HEK293 (cell line): ENCODE measurements around the gene ANTKMT.

ENCODE experiments used
- CTCF ChIA-PET: fragments of 350-600 bp; formaldehyde crosslinking; extraction: SDS; loops from one replicate; lab custom pipeline; 2021; ENCODE audit warnings: antibody characterized with exemption; lab: Yijun Ruan, JAX
- POLR2A ChIA-PET: fragments of 300-600 bp; formaldehyde crosslinking; extraction: SDS; loops from one replicate; lab custom pipeline; 2020; ENCODE audit warnings: antibody characterized with exemption, inconsistent platforms; lab: Yijun Ruan, JAX
- H3K27ac ChIP-seq: fragments of 200-500 bp; sonication (Bioruptor generic); 2 replicates; pipeline ENCODE4 v1.5.1; 2014; ENCODE audit warnings: low read depth, low read length, control low read depth, inconsistent platforms; ENCODE audit errors: extremely low read depth
- H3K36me3 ChIP-seq, 2 experiments: fragments of 200-500 bp in 1 of 2; sonication (Bioruptor generic) in 1 of 2; 1 replicate in 1 of 2; 2 replicates in 1 of 2; pipeline ENCODE4 v1.5.1; 2014 to 2017; ENCODE audit warnings: inconsistent platforms in 2 of 2, low read length in 2 of 2; ENCODE audit not compliant: control insufficient read depth in 2 of 2, insufficient read depth in 1 of 2
- H3K4me1 ChIP-seq: fragments of 200-500 bp; sonication (Bioruptor generic); 2 replicates; pipeline ENCODE4 v1.5.1; 2014; ENCODE audit warnings: mild to moderate bottlenecking, low read length, inconsistent platforms; ENCODE audit not compliant: control insufficient read depth, insufficient read depth
- H3K4me3 ChIP-seq: 2 replicates; pipeline ENCODE4 v1.5.1; 2011; ENCODE audit warnings: low read depth, mild to moderate bottlenecking, control low read depth, low read length, moderate library complexity
- H3K9me3 ChIP-seq: fragments of 200-500 bp; sonication (Bioruptor generic); 2 replicates; pipeline ENCODE4 v1.5.1; 2014; ENCODE audit warnings: low read depth, low read length, inconsistent platforms; ENCODE audit not compliant: control insufficient read depth, insufficient read depth
- KLF1 ChIP-seq: fragments of 450-650 bp; formaldehyde crosslinking; IDR thresholded peaks from 2 replicates; pipeline ENCODE4 v1.5.1; 2016; ENCODE audit warnings: missing biosample characterization, missing genetic modification characterization
- KLF8 ChIP-seq: fragments of 450-650 bp; formaldehyde crosslinking; IDR thresholded peaks from 2 replicates; pipeline ENCODE4 v1.5.1; 2016; ENCODE audit warnings: missing biosample characterization, missing genetic modification characterization
- REPIN1 ChIP-seq: fragments of 450-650 bp; formaldehyde crosslinking; IDR thresholded peaks from 2 replicates; pipeline ENCODE4 v1.5.1; 2017; ENCODE audit warnings: missing biosample characterization, missing genetic modification characterization, low read depth
- ZBTB26 ChIP-seq: fragments of 450-650 bp; formaldehyde crosslinking; optimal IDR thresholded peaks from 2 replicates; pipeline ENCODE3; 2016; ENCODE audit warnings: missing biosample characterization, mild to moderate bottlenecking, missing genetic modification characterization
- ZBTB8A ChIP-seq: fragments of 450-650 bp; formaldehyde crosslinking; IDR thresholded peaks from 2 replicates; pipeline ENCODE4 v1.5.1; 2016; ENCODE audit warnings: missing biosample characterization, missing genetic modification characterization
- ZNF138 ChIP-seq: fragments of 450-650 bp; formaldehyde crosslinking; IDR thresholded peaks from 2 replicates; pipeline ENCODE4 v1.5.1; 2016; ENCODE audit warnings: missing biosample characterization, missing genetic modification characterization, borderline replicate concordance
- ZNF157 ChIP-seq: fragments of 450-650 bp; formaldehyde crosslinking; IDR thresholded peaks from 2 replicates; pipeline ENCODE4 v1.5.1; 2016; ENCODE audit warnings: missing biosample characterization, missing genetic modification characterization
- ZNF223 ChIP-seq: fragments of 450-650 bp; formaldehyde crosslinking; IDR thresholded peaks from 2 replicates; pipeline ENCODE4 v1.5.1; 2016; ENCODE audit warnings: missing biosample characterization, missing genetic modification characterization
- ZNF24 ChIP-seq: fragments of 450-650 bp; formaldehyde crosslinking; IDR thresholded peaks from 2 replicates; pipeline ENCODE4 v1.5.1; 2016; ENCODE audit warnings: missing biosample characterization, missing genetic modification characterization
- ZNF280D ChIP-seq: fragments of 450-650 bp; formaldehyde crosslinking; IDR thresholded peaks from 2 replicates; pipeline ENCODE4 v1.5.1; 2016; ENCODE audit warnings: missing biosample characterization, missing genetic modification characterization
- ZNF302 ChIP-seq: fragments of 450-650 bp; formaldehyde crosslinking; IDR thresholded peaks from 2 replicates; pipeline ENCODE4 v1.5.1; 2016; ENCODE audit warnings: missing biosample characterization, missing genetic modification characterization, low read depth
- ZNF354C ChIP-seq: fragments of 450-650 bp; formaldehyde crosslinking; IDR thresholded peaks from 2 replicates; pipeline ENCODE4 v1.5.1; 2016; ENCODE audit warnings: missing biosample characterization, missing genetic modification characterization, low read depth, borderline replicate concordance
- ZNF362 ChIP-seq: fragments of 450-650 bp; formaldehyde crosslinking; IDR thresholded peaks from 2 replicates; pipeline ENCODE4 v1.5.1; 2016; ENCODE audit warnings: missing biosample characterization, missing genetic modification characterization
- ZNF426 ChIP-seq: fragments of 450-650 bp; formaldehyde crosslinking; IDR thresholded peaks from 2 replicates; pipeline ENCODE4 v1.5.1; 2017; ENCODE audit warnings: missing biosample characterization, missing genetic modification characterization, mild to moderate bottlenecking, inconsistent platforms, moderate library complexity
- ZNF48 ChIP-seq: fragments of 450-650 bp; formaldehyde crosslinking; IDR thresholded peaks from 2 replicates; pipeline ENCODE4 v1.5.1; 2016; ENCODE audit warnings: missing biosample characterization, missing genetic modification characterization
- ZNF555 ChIP-seq: fragments of 450-650 bp; formaldehyde crosslinking; conservative IDR thresholded peaks from 2 replicates; pipeline ENCODE4 v1.5.1; 2017; ENCODE audit warnings: missing biosample characterization, mild to moderate bottlenecking, missing genetic modification characterization, inconsistent platforms
- ZNF558 ChIP-seq: fragments of 450-650 bp; formaldehyde crosslinking; IDR thresholded peaks from 2 replicates; pipeline ENCODE4 v1.5.1; 2016; ENCODE audit warnings: missing biosample characterization, missing genetic modification characterization
- ZNF621 ChIP-seq: fragments of 450-650 bp; formaldehyde crosslinking; IDR thresholded peaks from 2 replicates; pipeline ENCODE4 v1.5.1; 2017; ENCODE audit warnings: missing biosample characterization, missing genetic modification characterization
- ZNF639 ChIP-seq: fragments of 450-650 bp; formaldehyde crosslinking; IDR thresholded peaks from 2 replicates; pipeline ENCODE4 v1.5.1; 2016; ENCODE audit warnings: missing biosample characterization, missing genetic modification characterization
- ZNF677 ChIP-seq: fragments of 450-650 bp; IDR thresholded peaks from 2 replicates; pipeline ENCODE4 v1.5.0; 2018; ENCODE audit warnings: missing biosample characterization, mild to moderate bottlenecking, missing genetic modification characterization, moderate library complexity
- ZSCAN30 ChIP-seq: fragments of 450-650 bp; IDR thresholded peaks from 2 replicates; pipeline ENCODE4 v1.5.1; 2018; ENCODE audit warnings: missing biosample characterization, mild to moderate bottlenecking, missing genetic modification characterization, moderate library complexity
- TF ChIP-seq, protein P1 (sequence below): fragments of 450-650 bp; formaldehyde crosslinking; IDR thresholded peaks from 2 replicates; pipeline ENCODE4 v1.5.1; 2016; ENCODE audit warnings: missing biosample characterization, missing genetic modification characterization

ANTKMT gene

GRCh38 chr16:693364-693763 lies 27.6 kb upstream of the ANTKMT start:
- Histone ChIP-seq H3K4me1 (no peaks in the 10 kb centered on the region), H3K36me3 (peaks cover 0 to 9% of the 10 kb centered on the region in 2 experiments; a peak in 1 of 3 replicates), H3K27ac (no peak overlapping the region), H3K9me3 (no peaks in the 10 kb centered on the region), H3K4me3 (no peak overlapping the region)
- POLR2A ChIA-PET: interaction anchor here (0.8 kb wide), 1 partner anchor 57 kb away, joined by 3 read pairs; the partner anchor contains the start of gene METTL26
- TF ChIP-seq ZNF621 (no peak), ZNF223 (tag by site-specific recombination) (peak; percentile 16; the same call in 1 of the 2 replicates), ZNF639 (tag by site-specific recombination) (no peak), KLF1 (peak; percentile 85), ZBTB8A (tag by site-specific recombination) (peak; percentile 72)
- CTCF ChIA-PET: no interaction called here

GRCh38 chr16:693766-694165 lies 27.2 kb upstream of the ANTKMT start:
- Histone ChIP-seq H3K36me3 (peaks cover 0 to 6% of the 10 kb centered on the region in 2 experiments; a peak in 1 of 3 replicates), H3K4me3 (no peak overlapping the region), H3K4me1 (no peaks in the 10 kb centered on the region), H3K27ac (no peak overlapping the region), H3K9me3 (no peaks in the 10 kb centered on the region)
- TF ChIP-seq ZNF426 (tag by site-specific recombination): no peak
- TF ChIP-seq ZNF302 (tag by site-specific recombination): no peak
- TF ChIP-seq ZSCAN30 (tag by site-specific recombination): no peak
- no peak for TF ChIP-seq ZNF48 (tag by site-specific recombination)
- TF ChIP-seq KLF1: peak; percentile 59; the same call in 1 of the 2 replicates
- peak; percentile 62; the same call in 1 of the 2 replicates for TF ChIP-seq KLF8
- TF ChIP-seq, protein P1, sequence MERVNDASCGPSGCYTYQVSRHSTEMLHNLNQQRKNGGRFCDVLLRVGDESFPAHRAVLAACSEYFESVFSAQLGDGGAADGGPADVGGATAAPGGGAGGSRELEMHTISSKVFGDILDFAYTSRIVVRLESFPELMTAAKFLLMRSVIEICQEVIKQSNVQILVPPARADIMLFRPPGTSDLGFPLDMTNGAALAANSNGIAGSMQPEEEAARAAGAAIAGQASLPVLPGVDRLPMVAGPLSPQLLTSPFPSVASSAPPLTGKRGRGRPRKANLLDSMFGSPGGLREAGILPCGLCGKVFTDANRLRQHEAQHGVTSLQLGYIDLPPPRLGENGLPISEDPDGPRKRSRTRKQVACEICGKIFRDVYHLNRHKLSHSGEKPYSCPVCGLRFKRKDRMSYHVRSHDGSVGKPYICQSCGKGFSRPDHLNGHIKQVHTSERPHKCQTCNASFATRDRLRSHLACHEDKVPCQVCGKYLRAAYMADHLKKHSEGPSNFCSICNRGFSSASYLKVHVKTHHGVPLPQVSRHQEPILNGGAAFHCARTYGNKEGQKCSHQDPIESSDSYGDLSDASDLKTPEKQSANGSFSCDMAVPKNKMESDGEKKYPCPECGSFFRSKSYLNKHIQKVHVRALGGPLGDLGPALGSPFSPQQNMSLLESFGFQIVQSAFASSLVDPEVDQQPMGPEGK (tag by site-specific recombination): peak; percentile 13; the same call in 1 of the 2 replicates
- ChIA-PET CTCF (no interaction called here), POLR2A (interaction anchor here (0.8 kb wide), 1 partner anchor 58 kb away, joined by 3 read pairs; the partner anchor contains the start of gene METTL26)

GRCh38 chr16:694187-694862 lies 26.6 kb upstream of the ANTKMT start:
- Histone ChIP-seq H3K36me3 (peaks cover 0 to under 1% of the 10 kb centered on the region in 2 experiments; a peak in 1 of 3 replicates), H3K27ac (no peak overlapping the region), H3K9me3 (no peaks in the 10 kb centered on the region), H3K4me3 (no peak overlapping the region), H3K4me1 (no peaks in the 10 kb centered on the region)
- POLR2A ChIA-PET: interaction anchor here (1.5 to 1.9 kb wide), 4 partner anchors 8 to 15 kb away, joined by 4 to 8 read pairs (median 6); partner anchors contain the start of gene JMJD8
- CTCF ChIA-PET: interaction anchor here (2.0 kb wide), 1 partner anchor 18 kb away, joined by 8 read pairs; no protein-coding TSS in a partner anchor
- TF ChIP-seq ZNF558 (no peak), ZNF280D (tag by site-specific recombination) (no peak), ZNF677 (tag by site-specific recombination) (no peak), ZNF138 (tag by site-specific recombination) (no peak), ZNF24 (tag by site-specific recombination) (no peak), ZNF362 (tag by site-specific recombination) (no peak), ZNF555 (no peak), REPIN1 (no peak), ZNF354C (no peak), ZNF157 (no peak), ZBTB26 (tag by site-specific recombination) (no peak)
